ENCODE data around the gene PLA2G10. TPM values are rescaled to one million over a fixed set of nuclear protein-coding genes. Genes with fewer than 3 reads are reported as not detected.
"Not testable (repeated sequence)": the region's sequence is repeated elsewhere in the genome, so short reads cannot be mapped to it uniquely, and the experiment has no call there.

Gene PLA2G10
- total and polyA plus RNA-seq, 8 donors: 1.4 to 14.2 (median 3.6) TPM; not detected in 2

DNA sequence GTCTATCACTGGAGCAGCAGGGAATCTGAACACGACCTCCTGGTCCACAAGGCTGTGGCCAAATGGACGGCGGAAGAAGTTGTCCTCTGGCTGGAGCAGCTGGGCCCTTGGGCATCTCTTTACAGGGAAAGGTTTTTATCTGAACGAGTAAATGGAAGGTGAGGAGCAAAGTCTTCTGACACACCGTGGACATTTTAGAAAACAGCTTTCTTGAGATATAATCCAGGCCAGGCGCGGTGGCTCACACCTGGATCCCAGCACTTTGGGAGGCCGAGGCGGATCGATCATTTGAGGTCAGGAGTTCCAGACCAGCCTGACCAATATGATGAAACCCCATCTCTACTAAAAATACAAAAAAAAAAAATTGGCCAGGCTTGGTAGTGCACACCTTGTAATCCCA is 44.3 kb downstream of the PLA2G10 start:
- Histone ChIP-seq H3K9me3 (no peaks in the 10 kb centered on the region), H3K27ac (no peak overlapping the region), H3K27me3 (no peaks in the 10 kb centered on the region), H3K4me3 (no peak overlapping the region), H3K4me1 (no peaks in the 10 kb centered on the region), H3K36me3 (peaks cover 46 to 100% (median 99%) of the 10 kb centered on the region in 4 donors)
- DNase-seq: no peak
- intact Hi-C loops (cut with DNase I; ENCODE audit: low total_unique reads): no loop called here
- no peak for TF ChIP-seq POLR2AphosphoS5 (IDR thresholded peaks at IDR 0.05)
- TF ChIP-seq POLR2A (IDR thresholded peaks at IDR 0.05): no peak
- TF ChIP-seq, protein P1, sequence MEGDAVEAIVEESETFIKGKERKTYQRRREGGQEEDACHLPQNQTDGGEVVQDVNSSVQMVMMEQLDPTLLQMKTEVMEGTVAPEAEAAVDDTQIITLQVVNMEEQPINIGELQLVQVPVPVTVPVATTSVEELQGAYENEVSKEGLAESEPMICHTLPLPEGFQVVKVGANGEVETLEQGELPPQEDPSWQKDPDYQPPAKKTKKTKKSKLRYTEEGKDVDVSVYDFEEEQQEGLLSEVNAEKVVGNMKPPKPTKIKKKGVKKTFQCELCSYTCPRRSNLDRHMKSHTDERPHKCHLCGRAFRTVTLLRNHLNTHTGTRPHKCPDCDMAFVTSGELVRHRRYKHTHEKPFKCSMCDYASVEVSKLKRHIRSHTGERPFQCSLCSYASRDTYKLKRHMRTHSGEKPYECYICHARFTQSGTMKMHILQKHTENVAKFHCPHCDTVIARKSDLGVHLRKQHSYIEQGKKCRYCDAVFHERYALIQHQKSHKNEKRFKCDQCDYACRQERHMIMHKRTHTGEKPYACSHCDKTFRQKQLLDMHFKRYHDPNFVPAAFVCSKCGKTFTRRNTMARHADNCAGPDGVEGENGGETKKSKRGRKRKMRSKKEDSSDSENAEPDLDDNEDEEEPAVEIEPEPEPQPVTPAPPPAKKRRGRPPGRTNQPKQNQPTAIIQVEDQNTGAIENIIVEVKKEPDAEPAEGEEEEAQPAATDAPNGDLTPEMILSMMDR (IDR thresholded peaks at IDR 0.05): no peak
- TF ChIP-seq EP300 (IDR thresholded peaks at IDR 0.05): no peak
- 91 to 95% (median 94%) methylated on average over 10 of the region's 10 CpGs for WGBS, 5 donors

DNA sequence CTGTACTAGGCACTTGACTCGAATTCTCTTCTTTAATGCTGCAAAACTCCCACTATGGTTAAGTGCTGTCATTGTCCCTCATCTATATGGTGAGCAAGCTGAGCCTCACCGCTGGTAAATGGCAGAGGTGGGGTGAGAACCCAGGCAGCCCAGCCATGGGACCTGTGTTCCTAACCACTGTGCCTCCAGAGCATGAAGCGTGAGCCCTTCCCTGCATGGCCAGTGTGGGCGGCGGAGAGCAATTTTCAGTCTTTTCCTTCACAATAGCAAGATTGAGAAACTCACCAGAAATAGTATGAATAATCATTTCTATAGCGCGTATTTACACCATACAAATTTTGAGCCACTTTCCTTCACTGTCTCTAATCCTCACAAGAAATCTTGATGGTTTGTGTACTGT is 52.2 kb downstream of the PLA2G10 start:
- no peaks in the 10 kb centered on the region for H3K9me3 ChIP-seq
- H3K4me3 ChIP-seq: no peak overlapping the region
- H3K4me1 ChIP-seq: peaks cover 8 to 51% (median 24%) of the 10 kb centered on the region in 4 donors
- H3K27ac ChIP-seq: peak overlapping the region in 2 of 5 donors; percentile 9 to 18
- intact Hi-C loops (cut with DNase I; ENCODE audit: low total_unique reads): no loop called here
- H3K27me3 ChIP-seq: no peaks in the 10 kb centered on the region
- WGBS, 5 donors: 89 to 96% (median 91%) methylated on average over 7 of the region's 7 CpGs
- TF ChIP-seq, protein P1 (IDR thresholded peaks at IDR 0.05): no peak
- TF ChIP-seq POLR2A (IDR thresholded peaks at IDR 0.05) (no peak), EP300 (IDR thresholded peaks at IDR 0.05) (no peak), POLR2AphosphoS5 (IDR thresholded peaks at IDR 0.05) (no peak)
- DNase-seq: no peak
- peaks cover 23 to 71% (median 57%) of the 10 kb centered on the region in 4 donors for H3K36me3 ChIP-seq

DNA sequence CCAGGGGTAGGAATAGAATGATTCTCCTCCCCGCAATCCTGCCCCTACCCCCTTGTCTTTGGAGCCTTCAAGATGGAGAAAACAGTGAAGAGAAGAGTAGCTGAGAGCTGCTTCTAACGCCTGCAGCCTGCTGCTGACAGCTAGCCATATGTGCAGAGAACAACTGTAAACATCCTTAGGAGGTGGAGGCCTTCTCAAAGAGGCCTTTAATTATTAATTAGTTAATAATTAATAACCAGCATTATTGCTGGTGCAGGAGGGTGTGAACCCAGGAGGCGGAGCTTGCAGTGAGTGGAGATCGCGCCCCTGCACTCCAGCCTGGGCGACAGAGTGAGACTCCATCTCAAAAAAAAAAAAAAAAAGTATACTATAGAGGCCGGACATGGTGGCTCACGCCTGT is 52.9 kb downstream of the PLA2G10 start:
- H3K36me3 ChIP-seq: peaks cover 21 to 64% (median 50%) of the 10 kb centered on the region in 4 donors
- no peak overlapping the region for H3K4me3 ChIP-seq
- no peaks in the 10 kb centered on the region for H3K9me3 ChIP-seq
- intact Hi-C loops (cut with DNase I; ENCODE audit: low total_unique reads): no loop called here
- peak in 1 of 2 donors; percentile 23 for DNase-seq
- peaks cover 11 to 58% (median 30%) of the 10 kb centered on the region in 4 donors for H3K4me1 ChIP-seq
- TF ChIP-seq POLR2A (IDR thresholded peaks at IDR 0.05): no peak
- TF ChIP-seq, protein P1 (IDR thresholded peaks at IDR 0.05): no peak
- TF ChIP-seq EP300 (IDR thresholded peaks at IDR 0.05): no peak
- no peaks in the 10 kb centered on the region for H3K27me3 ChIP-seq
- peak overlapping the region in 3 of 5 donors; percentile 21 to 59 (median 31) for H3K27ac ChIP-seq
- 42 to 58% (median 51%) methylated on average over 8 of the region's 8 CpGs for WGBS, 5 donors

DNA sequence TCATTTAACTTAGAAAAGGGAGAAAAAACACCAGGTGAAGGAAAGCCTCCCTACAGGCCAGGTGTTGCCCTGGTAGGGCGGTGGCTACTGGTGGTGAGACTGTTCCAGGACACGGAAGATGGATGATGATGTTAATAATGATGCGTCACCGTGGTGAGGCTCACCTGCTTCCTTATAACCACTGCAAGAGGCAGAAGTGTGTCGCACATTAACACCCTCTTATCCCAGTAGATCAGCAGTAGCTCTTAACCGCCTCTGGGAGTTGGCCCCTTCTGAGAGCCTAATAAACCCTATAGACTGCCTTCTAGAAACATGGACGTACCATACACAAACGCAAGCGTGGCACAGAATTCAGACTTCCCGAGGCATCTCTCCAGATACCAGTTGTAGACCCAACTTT is 53.6 kb downstream of the PLA2G10 start:
- TF ChIP-seq POLR2A (IDR thresholded peaks at IDR 0.05): no peak
- WGBS, 5 donors: 59 to 86% (median 67%) methylated on average over 9 to 10 of the region's 10 CpGs
- peak in 1 of 2 donors; percentile 80 for DNase-seq
- no peak overlapping the region for H3K4me3 ChIP-seq
- H3K27ac ChIP-seq: peak overlapping the region in 4 of 5 donors; percentile 21 to 59 (median 40)
- H3K36me3 ChIP-seq: peaks cover 15 to 57% (median 43%) of the 10 kb centered on the region in 4 donors
- H3K9me3 ChIP-seq: no peaks in the 10 kb centered on the region
- H3K4me1 ChIP-seq: peaks cover 17 to 65% (median 36%) of the 10 kb centered on the region in 4 donors
- H3K27me3 ChIP-seq: no peaks in the 10 kb centered on the region
- intact Hi-C loops (cut with DNase I; ENCODE audit: low total_unique reads): no loop called here

DNA sequence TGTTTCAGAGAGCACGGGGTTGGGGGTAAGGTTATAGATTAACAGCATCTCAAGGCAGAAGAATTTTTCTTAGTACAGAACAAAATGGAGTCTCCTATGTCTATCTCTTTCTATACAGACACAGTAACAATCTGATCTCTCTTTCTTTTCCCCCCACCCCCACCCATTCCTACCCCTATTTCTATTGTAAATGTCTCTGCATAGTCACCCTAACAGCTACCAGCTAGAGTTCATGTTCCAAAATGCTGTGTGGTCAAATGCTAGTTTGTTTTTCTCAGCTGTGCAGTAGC is 57.2 kb downstream of the PLA2G10 start:
- H3K27me3 ChIP-seq; DNase-seq; H3K9me3 ChIP-seq; intact Hi-C loops (cut with DNase I; ENCODE audit: low total_unique reads); H3K4me3 ChIP-seq: not testable (repeated sequence)
- WGBS, 5 donors: 21 to 38% (median 27%) methylated on average over 1 of the region's 1 CpG
- H3K36me3 ChIP-seq: peaks cover 0 to 36% (median 28%) of the 10 kb centered on the region in 4 donors
- H3K27ac ChIP-seq: peak overlapping the region in 1 of 5 donors; percentile 97
- H3K4me1 ChIP-seq: peaks cover 33 to 82% (median 57%) of the 10 kb centered on the region in 4 donors
